Central memory CD8-positive, alpha-beta T cell (primary cell): ENCODE data around the gene MARK1.

Experiments used
- ATAC-seq: fragments of 150-1000 bp; cut with Tn5 transposase; replicated peaks from 2 replicates; pipeline ENCODE4 v1.10.0; 2022; ENCODE audit warnings: mild to moderate bottlenecking, moderate FRiP score, moderate number of reproducible peaks; ENCODE audit not compliant: poor library complexity, severe bottlenecking; ENCODE audit errors: extremely low read depth
- DNase-seq, 2 donors: peaks; one replicate each; pipeline ENCODE4 v3.0.0; 2021; ENCODE audit warnings: low spot score in 2 of 2
- H3K27ac Mint-ChIP-seq: one replicate; pipeline ENCODE4 v1.8.0; 2022; ENCODE audit warnings: low read depth, mild to moderate bottlenecking, moderate library complexity, mixed read lengths
- H3K27me3 Mint-ChIP-seq: one replicate; pipeline ENCODE4 v1.8.0; 2022; ENCODE audit warnings: mixed read lengths
- H3K36me3 Mint-ChIP-seq: one replicate; pipeline ENCODE4 v1.8.0; 2022; ENCODE audit warnings: mild to moderate bottlenecking, moderate library complexity, mixed read lengths; ENCODE audit not compliant: insufficient read depth
- H3K4me1 Mint-ChIP-seq: one replicate; pipeline ENCODE4 v1.8.0; 2022; ENCODE audit warnings: mixed read lengths
- H3K4me3 Mint-ChIP-seq: one replicate; pipeline ENCODE4 v1.8.0; 2022; ENCODE audit warnings: mild to moderate bottlenecking, moderate library complexity, mixed read lengths
- H3K9me3 Mint-ChIP-seq: one replicate; pipeline ENCODE4 v1.8.0; 2022; ENCODE audit warnings: mixed read lengths

MARK1 gene

GRCh38 chr1:220700556-220701179, 172.7 kb downstream of the MARK1 start:
- Mint-ChIP-seq H3K36me3 (peaks cover 1% of the 10 kb centered on the region), H3K4me1 (no peaks in the 10 kb centered on the region), H3K9me3 (no peaks in the 10 kb centered on the region), H3K27me3 (peaks cover 36% of the 10 kb centered on the region), H3K27ac (no peak overlapping the region), H3K4me3 (no peak overlapping the region)
- no peak for DNase-seq
- ATAC-seq = no peak

GRCh38 chr1:220701974-220702373, 174.0 kb downstream of the MARK1 start:
- Mint-ChIP-seq H3K36me3 (peaks cover 1% of the 10 kb centered on the region), H3K9me3 (no peaks in the 10 kb centered on the region), H3K27me3 (peaks cover 45% of the 10 kb centered on the region), H3K4me1 (no peaks in the 10 kb centered on the region), H3K27ac (no peak overlapping the region), H3K4me3 (no peak overlapping the region)
- DNase-seq = no peak
- no peak for ATAC-seq

- no peaks in the 10 kb centered on the region for H3K9me3 Mint-ChIP-seq
- no peaks in the 10 kb centered on the region for H3K4me1 Mint-ChIP-seq
- H3K36me3 Mint-ChIP-seq = no peaks in the 10 kb centered on the region
- H3K4me3 Mint-ChIP-seq = no peak overlapping the region
- ATAC-seq (no peak), DNase-seq (no peak)
- H3K27ac Mint-ChIP-seq = no peak overlapping the region
- H3K27me3 Mint-ChIP-seq = peaks cover 47% of the 10 kb centered on the region
Measured at GRCh38 chr1:220702733-220703270, 174.9 kb downstream of the MARK1 start.

DNA sequence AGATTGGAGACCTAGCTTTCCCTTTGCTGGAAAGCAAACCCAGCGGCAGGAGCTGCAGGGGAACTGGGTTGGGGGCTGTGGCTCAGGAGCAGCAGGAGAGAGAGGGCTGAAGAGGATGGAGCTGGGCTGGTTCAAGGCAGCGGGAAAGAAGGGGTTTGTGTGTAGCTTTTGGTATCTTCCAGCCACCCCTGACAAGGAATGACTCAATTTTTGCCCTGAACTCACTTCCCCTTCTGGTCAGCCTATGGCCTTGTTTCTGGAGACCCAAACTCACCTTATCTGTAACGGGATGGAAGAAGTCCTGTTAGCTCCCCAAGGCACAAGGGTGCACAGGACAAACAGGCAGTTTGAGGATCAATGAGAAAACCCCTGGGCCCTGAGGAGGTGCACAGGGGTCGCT, 175.4 kb downstream of the MARK1 start:
- Mint-ChIP-seq H3K9me3 (no peaks in the 10 kb centered on the region), H3K4me1 (no peaks in the 10 kb centered on the region), H3K27ac (no peak overlapping the region), H3K4me3 (no peak overlapping the region), H3K27me3 (peaks cover 47% of the 10 kb centered on the region), H3K36me3 (peaks cover 2% of the 10 kb centered on the region)
- ATAC-seq (no peak), DNase-seq (no peak)

- DNase-seq = no peak
- peaks cover 6% of the 10 kb centered on the region for H3K4me1 Mint-ChIP-seq
- H3K4me3 Mint-ChIP-seq = no peak overlapping the region
- H3K9me3 Mint-ChIP-seq = no peaks in the 10 kb centered on the region
- peaks cover 2% of the 10 kb centered on the region for H3K36me3 Mint-ChIP-seq
- H3K27me3 Mint-ChIP-seq = peaks cover 47% of the 10 kb centered on the region
- no peak overlapping the region for H3K27ac Mint-ChIP-seq
- no peak for ATAC-seq
Measured at GRCh38 chr1:220705782-220706181, 177.8 kb downstream of the MARK1 start.

- Mint-ChIP-seq H3K9me3 (no peaks in the 10 kb centered on the region), H3K4me3 (no peak overlapping the region), H3K27ac (no peak overlapping the region), H3K36me3 (peaks cover 2% of the 10 kb centered on the region), H3K27me3 (peaks cover 47% of the 10 kb centered on the region), H3K4me1 (peaks cover 6% of the 10 kb centered on the region)
- ATAC-seq = no peak
- DNase-seq = no peak
Measured at GRCh38 chr1:220706480-220706879, 178.5 kb downstream of the MARK1 start.

DNA sequence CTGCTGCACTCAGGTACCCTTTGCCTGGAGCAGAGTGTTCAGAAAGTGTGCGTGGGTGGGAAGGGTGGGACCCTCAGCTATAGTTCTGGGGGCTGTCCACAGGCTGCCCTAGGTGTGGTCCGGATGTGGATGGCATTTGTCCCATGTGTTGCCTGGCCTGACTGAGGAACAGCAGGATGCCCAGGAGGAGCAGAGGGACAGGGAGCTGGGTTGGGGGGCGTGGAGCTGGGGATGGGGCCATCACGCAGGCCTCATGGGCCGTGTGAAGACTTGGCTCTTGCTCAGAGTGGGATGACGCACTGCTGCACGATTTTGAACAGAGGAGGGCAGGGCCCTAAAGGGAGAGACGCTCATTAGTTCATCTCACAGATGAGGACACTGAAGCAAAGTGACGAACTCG, 179.2 kb downstream of the MARK1 start:
- Mint-ChIP-seq H3K9me3 (no peaks in the 10 kb centered on the region), H3K36me3 (peaks cover 2% of the 10 kb centered on the region), H3K27me3 (peaks cover 40% of the 10 kb centered on the region), H3K4me3 (no peak overlapping the region), H3K4me1 (peaks cover 6% of the 10 kb centered on the region), H3K27ac (no peak overlapping the region)
- DNase-seq (no peak), ATAC-seq (no peak)

- no peak overlapping the region for H3K27ac Mint-ChIP-seq
- no peaks in the 10 kb centered on the region for H3K9me3 Mint-ChIP-seq
- DNase-seq = no peak
- ATAC-seq = no peak
- peaks cover 2% of the 10 kb centered on the region for H3K36me3 Mint-ChIP-seq
- H3K4me1 Mint-ChIP-seq = peaks cover 6% of the 10 kb centered on the region
- H3K27me3 Mint-ChIP-seq = peaks cover 29% of the 10 kb centered on the region
- no peak overlapping the region for H3K4me3 Mint-ChIP-seq
Measured at GRCh38 chr1:220708244-220708643, 180.3 kb downstream of the MARK1 start.

- Mint-ChIP-seq H3K27me3 (peaks cover 20% of the 10 kb centered on the region), H3K9me3 (no peaks in the 10 kb centered on the region), H3K4me3 (no peak overlapping the region), H3K27ac (no peak overlapping the region), H3K4me1 (peaks cover 6% of the 10 kb centered on the region), H3K36me3 (peaks cover 2% of the 10 kb centered on the region)
- ATAC-seq = no peak
- DNase-seq = no peak
Measured at GRCh38 chr1:220708936-220709801, 181.2 kb downstream of the MARK1 start.

GRCh38 chr1:220710333-220710732, 182.4 kb downstream of the MARK1 start:
- H3K4me1 Mint-ChIP-seq = peaks cover 6% of the 10 kb centered on the region
- no peak overlapping the region for H3K27ac Mint-ChIP-seq
- no peaks in the 10 kb centered on the region for H3K9me3 Mint-ChIP-seq
- DNase-seq = no peak
- H3K36me3 Mint-ChIP-seq = peaks cover 2% of the 10 kb centered on the region
- ATAC-seq = no peak
- peaks cover 15% of the 10 kb centered on the region for H3K27me3 Mint-ChIP-seq
- H3K4me3 Mint-ChIP-seq = no peak overlapping the region

GRCh38 chr1:220711056-220711809, 183.3 kb downstream of the MARK1 start:
- no peak for ATAC-seq
- H3K9me3 Mint-ChIP-seq = no peaks in the 10 kb centered on the region

More at GRCh38 chr1:220711056-220711809, 183.3 kb downstream of the MARK1 start:
- no peak for DNase-seq
- H3K27me3 Mint-ChIP-seq = peaks cover 10% of the 10 kb centered on the region
- peaks cover 6% of the 10 kb centered on the region for H3K4me1 Mint-ChIP-seq
- no peak overlapping the region for H3K4me3 Mint-ChIP-seq
- H3K36me3 Mint-ChIP-seq = peaks cover 2% of the 10 kb centered on the region
- H3K27ac Mint-ChIP-seq = no peak overlapping the region
